Measurements from ENCODE around the gene TRIM33.

TRIM33 gene

DNA sequence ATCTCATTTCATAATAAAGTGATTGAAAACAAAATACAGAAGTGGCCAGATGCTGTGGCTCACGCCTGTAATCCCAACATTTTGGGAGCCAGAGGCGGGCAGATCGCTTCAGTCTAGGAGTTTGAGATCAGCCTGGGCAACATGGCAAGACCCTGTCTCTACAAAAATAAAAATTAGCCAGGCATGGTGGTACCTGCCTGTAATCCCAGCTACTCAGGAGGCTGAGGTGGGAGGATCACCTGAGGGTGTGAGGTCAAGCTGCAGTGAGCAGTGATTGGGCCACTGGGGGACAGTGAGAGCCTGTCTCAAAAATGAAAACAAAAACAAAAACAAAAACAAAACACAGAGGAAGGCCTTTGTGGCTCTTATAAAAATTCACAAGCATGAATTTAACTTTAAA is 38.6 kb downstream of the TRIM33 start:
- Histone ChIP-seq H3K9me3 (peaks cover 39% of the 10 kb centered on the region), H3K9ac (no peak overlapping the region), H3K4me3 (no peak overlapping the region), H3K27me3 (no peaks in the 10 kb centered on the region), H3K4me2 (no peak overlapping the region), H4K20me1 (peaks cover 88% of the 10 kb centered on the region), H3K27ac (no peak overlapping the region), H3K4me1 (peaks cover 17% of the 10 kb centered on the region), H3K36me3 (peaks cover 51% of the 10 kb centered on the region)
- no peak for TF ChIP-seq Cebpa-rat (IDR thresholded peaks at IDR 0.05)

DNA sequence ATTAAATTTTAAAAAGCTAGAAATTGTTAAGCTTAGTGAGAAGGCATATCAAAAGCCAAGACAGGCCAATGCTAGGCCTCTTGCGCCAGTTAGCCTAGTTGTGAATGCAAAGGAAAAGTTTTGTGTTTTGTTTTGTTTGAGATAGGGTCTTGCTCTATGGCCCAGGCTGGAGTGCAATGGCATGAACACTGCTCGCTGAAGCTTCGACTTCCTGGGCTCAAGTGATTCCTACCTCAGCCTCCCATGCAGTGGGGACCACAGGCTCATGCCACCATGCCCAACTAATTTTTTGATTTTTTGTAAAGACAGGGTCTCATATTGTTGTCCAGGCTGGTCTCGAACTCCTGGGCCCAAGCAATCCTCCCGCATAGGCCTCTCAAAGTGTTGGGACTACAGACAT is 40.3 kb downstream of the TRIM33 start:
- Histone ChIP-seq H4K20me1 (peaks cover 100% of the 10 kb centered on the region), H3K4me1 (peaks cover 19% of the 10 kb centered on the region), H3K9me3 (peaks cover 42% of the 10 kb centered on the region), H3K4me3 (no peak overlapping the region), H3K27me3 (no peaks in the 10 kb centered on the region), H3K9ac (no peak overlapping the region), H3K36me3 (peaks cover 60% of the 10 kb centered on the region), H3K4me2 (no peak overlapping the region), H3K27ac (no peak overlapping the region)
- no peak for TF ChIP-seq Cebpa-rat (IDR thresholded peaks at IDR 0.05)

DNA sequence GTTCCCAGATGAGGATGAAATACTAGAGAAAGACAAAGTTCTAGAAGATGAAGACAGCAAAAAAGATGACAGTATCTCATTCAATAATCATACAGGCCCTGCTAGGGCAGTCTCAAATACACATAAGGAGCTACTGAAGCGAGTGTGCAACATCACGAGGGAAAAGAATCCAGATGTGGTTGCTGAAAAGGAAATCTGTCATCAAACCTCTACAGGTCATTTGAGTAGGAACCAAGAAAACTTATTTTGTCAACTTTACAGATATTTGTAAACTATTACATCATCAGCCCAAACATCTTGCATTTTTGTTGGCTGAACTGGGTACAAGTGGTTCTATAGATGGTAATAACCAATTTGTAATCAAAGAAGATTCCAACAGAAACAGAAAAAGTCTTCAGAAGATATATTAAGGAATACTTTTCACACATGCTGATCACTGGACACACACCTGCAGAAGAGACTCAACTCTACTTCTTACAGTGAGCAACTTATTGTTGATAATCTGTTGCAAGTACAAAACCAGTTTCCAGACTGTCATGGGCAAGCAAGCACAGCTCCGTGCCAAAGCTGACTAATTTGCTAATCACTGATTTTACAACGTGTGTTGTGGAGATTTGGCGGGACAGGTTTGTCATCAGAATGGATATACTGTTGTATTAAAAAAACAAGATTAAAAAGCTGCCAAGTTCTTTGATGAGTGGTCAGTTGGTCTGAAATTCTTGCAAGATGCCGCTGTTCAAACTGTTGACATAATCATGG is 42.1 kb downstream of the TRIM33 start:
- peaks cover 24% of the 10 kb centered on the region for H3K9me3 ChIP-seq
- no peak overlapping the region for H3K4me3 ChIP-seq
- no peak overlapping the region for H3K9ac ChIP-seq
- TF ChIP-seq Cebpa-rat (IDR thresholded peaks at IDR 0.05) = no peak
- peaks cover 100% of the 10 kb centered on the region for H4K20me1 ChIP-seq
- H3K36me3 ChIP-seq = peaks cover 56% of the 10 kb centered on the region
- H3K27me3 ChIP-seq = no peaks in the 10 kb centered on the region
- H3K27ac ChIP-seq = no peak overlapping the region
- H3K4me1 ChIP-seq = peaks cover 19% of the 10 kb centered on the region
- H3K4me2 ChIP-seq = no peak overlapping the region

DNA sequence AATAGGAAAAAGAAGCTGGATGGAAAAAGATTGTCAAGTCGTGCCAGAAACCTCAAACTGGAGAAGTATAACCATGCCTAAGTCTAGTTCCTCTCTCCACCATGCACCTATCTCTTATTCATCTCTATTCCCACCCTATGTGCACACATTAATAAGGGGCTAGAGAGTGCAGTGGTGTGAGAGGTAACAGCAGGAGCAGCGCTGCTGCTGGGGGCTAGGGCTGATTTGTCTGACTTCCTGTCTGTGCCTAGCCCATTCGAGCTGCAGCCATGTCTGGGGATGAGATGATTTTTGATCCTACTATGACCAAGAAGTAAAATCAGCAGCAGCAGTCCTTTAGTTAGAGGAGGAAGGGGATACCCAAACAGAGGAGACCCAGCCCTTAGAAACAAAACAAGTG is 43.0 kb downstream of the TRIM33 start:
- Histone ChIP-seq H3K27me3 (no peaks in the 10 kb centered on the region), H4K20me1 (peaks cover 100% of the 10 kb centered on the region), H3K27ac (no peak overlapping the region), H3K9me3 (peaks cover 16% of the 10 kb centered on the region), H3K36me3 (peaks cover 52% of the 10 kb centered on the region), H3K4me2 (no peak overlapping the region), H3K4me3 (no peak overlapping the region), H3K4me1 (peaks cover 19% of the 10 kb centered on the region), H3K9ac (no peak overlapping the region)
- TF ChIP-seq Cebpa-rat (IDR thresholded peaks at IDR 0.05) = no peak

DNA sequence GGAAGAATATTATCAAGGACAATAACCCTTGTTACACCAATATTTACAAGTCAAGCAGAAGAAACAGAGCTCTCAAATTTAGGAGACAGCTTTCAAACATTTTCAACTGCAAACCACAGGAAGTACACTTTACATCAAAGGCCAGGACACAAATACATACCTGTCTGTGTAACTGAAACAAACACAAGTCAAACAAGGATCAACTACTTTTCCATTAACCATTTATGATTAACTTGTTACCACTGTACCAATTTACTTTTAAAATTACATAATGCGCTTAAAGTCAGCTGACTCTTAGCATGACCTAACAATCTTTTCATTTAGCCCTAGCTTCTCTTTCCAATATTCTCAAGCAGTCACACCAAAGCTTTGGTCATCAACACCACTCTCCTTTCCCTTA is 43.5 kb downstream of the TRIM33 start:
- H3K27me3 ChIP-seq = no peaks in the 10 kb centered on the region
- no peak overlapping the region for H3K4me2 ChIP-seq
- H3K9me3 ChIP-seq = 0 out of 2 replicates have a peak, but pooled peaks cover 11% of the 10 kb centered on the region
- no peak for TF ChIP-seq Cebpa-rat (IDR thresholded peaks at IDR 0.05)
- peaks cover 19% of the 10 kb centered on the region for H3K4me1 ChIP-seq
- H3K4me3 ChIP-seq = no peak overlapping the region
- H4K20me1 ChIP-seq = peaks cover 94% of the 10 kb centered on the region
- H3K9ac ChIP-seq = no peak overlapping the region
- no peak overlapping the region for H3K27ac ChIP-seq
- H3K36me3 ChIP-seq = peaks cover 51% of the 10 kb centered on the region

DNA sequence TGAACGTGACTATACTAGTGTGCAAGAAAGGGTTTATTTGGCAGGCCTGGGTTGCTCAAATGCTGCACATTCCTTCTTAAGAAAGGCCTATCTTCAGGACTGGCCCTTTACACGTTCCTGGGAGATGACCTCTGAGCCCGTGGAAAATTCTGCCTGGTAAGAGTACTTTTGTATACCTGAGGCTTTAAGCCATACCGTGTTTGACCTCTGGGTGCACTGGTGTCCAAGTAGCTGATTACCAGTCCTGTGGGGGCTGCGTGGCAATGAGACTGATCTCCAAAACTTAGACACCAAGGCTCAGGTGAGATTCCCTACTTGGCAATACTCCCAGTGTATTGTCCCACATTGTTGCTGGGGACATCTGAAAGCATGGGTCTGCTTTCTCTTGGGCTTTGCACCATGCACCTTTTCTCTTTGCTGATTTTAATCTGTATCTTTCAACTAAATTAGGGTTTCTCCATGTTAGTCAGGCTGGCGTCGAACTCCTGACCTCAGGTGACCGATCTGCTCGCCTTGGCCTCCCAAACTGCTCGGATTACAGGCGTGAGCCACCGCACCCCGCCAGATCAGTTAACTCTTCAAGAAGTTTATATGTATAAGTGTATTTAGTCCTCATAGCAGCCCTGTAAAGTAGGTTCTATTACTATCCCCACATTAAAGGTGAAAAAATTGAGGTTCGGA is 44.5 kb downstream of the TRIM33 start:
- Histone ChIP-seq H3K36me3 (peaks cover 57% of the 10 kb centered on the region), H3K9me3 (peaks cover 8% of the 10 kb centered on the region; the same call in 1 of the 2 replicates), H3K27me3 (no peaks in the 10 kb centered on the region), H3K9ac (no peak overlapping the region), H3K4me3 (no peak overlapping the region), H3K27ac (no peak overlapping the region), H3K4me2 (no peak overlapping the region), H4K20me1 (peaks cover 84% of the 10 kb centered on the region), H3K4me1 (peaks cover 19% of the 10 kb centered on the region)
- TF ChIP-seq Cebpa-rat (IDR thresholded peaks at IDR 0.05) = no peak

DNA sequence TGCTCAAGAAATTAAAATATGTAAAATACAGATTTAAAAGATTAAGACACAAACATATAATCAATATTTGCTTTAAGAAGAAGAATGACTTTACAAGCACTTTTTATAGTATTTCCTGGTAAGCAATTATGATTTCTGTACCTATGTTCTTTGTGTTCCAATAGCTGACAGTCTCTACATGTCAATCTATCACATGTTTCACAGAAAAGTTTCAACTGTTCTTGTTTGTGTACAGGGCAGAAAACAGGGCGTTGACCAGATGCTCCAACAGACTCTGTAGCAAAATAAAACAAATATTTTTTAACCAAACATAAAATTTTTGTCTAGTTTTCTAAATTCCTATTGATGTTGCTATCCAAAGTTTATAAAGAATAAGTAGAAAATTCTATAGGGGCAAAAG is 48.0 kb downstream of the TRIM33 start:
- H3K36me3 ChIP-seq = peaks cover 72% of the 10 kb centered on the region
- H3K9ac ChIP-seq = no peak overlapping the region
- no peak overlapping the region for H3K4me2 ChIP-seq
- H4K20me1 ChIP-seq = peaks cover 49% of the 10 kb centered on the region
- H3K27ac ChIP-seq = no peak overlapping the region
- no peaks in the 10 kb centered on the region for H3K27me3 ChIP-seq
- H3K9me3 ChIP-seq = peaks cover 33% of the 10 kb centered on the region
- H3K4me3 ChIP-seq = no peak overlapping the region
- peaks cover 6% of the 10 kb centered on the region; the same call in 1 of the 2 replicates for H3K4me1 ChIP-seq
- TF ChIP-seq Cebpa-rat (IDR thresholded peaks at IDR 0.05) = no peak

DNA sequence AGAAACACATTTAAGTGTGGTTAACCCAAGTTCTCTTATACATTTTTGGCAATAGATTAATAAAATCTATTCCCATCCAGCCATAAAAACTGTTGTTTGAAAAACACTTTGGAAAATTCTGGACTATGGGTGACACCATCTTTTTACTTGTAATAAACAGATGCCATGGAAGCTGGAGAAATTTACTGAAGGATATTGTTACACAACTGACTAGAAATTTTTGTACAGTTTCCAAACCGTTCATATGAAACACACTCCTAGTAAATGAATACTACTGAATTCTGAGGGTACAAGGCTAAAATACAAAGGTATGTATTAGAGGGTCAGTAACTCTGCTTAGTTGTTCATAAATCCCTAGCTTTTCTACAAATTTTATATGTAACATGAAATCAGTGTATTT is 48.7 kb downstream of the TRIM33 start:
- peaks cover 33% of the 10 kb centered on the region for H3K9me3 ChIP-seq
- 0 out of 2 replicates have a peak, but pooled peaks cover under 1% of the 10 kb centered on the region for H3K4me1 ChIP-seq
- no peak overlapping the region for H3K9ac ChIP-seq
- TF ChIP-seq Cebpa-rat (IDR thresholded peaks at IDR 0.05) = no peak
- no peak overlapping the region for H3K27ac ChIP-seq
- H3K27me3 ChIP-seq = no peaks in the 10 kb centered on the region
- no peak overlapping the region for H3K4me3 ChIP-seq
- peaks cover 43% of the 10 kb centered on the region for H4K20me1 ChIP-seq
- H3K36me3 ChIP-seq = peaks cover 75% of the 10 kb centered on the region
- no peak overlapping the region for H3K4me2 ChIP-seq

DNA sequence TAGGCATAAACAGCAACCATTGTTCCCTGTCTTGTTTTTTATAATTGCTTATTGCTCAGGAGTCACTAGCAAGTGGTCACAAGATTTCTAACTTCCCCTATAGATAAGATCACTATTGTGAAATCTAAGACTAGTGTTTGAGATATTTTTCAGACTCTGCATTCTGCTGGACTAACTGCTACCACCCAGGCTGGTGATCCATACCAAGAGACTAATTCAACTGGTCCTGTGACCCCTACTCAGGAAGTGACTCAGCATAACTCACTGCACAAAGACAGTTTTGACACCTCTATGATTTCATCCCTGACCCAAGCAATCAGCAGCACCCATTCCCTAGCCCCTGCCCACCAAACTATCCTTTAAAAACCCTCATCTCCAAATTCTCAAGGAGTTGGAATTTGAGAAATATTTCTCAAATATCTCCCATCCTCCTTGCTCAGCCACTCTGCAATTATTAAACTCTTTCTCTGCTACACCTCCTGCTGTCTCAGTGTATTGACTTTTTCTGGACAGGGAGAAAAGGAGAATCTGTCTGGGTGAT is 52.7 kb downstream of the TRIM33 start:
- H3K27ac ChIP-seq = no peak overlapping the region
- peaks cover 90% of the 10 kb centered on the region for H3K36me3 ChIP-seq
- no peaks in the 10 kb centered on the region for H3K27me3 ChIP-seq
- H3K4me3 ChIP-seq = no peak overlapping the region
- 0 out of 2 replicates have a peak, but pooled peaks cover 2% of the 10 kb centered on the region for H4K20me1 ChIP-seq
- H3K4me2 ChIP-seq = no peak overlapping the region
- H3K9me3 ChIP-seq = peaks cover 26% of the 10 kb centered on the region
- no peaks in the 10 kb centered on the region for H3K4me1 ChIP-seq
- TF ChIP-seq Cebpa-rat (IDR thresholded peaks at IDR 0.05) = no peak
- no peak overlapping the region for H3K9ac ChIP-seq

DNA sequence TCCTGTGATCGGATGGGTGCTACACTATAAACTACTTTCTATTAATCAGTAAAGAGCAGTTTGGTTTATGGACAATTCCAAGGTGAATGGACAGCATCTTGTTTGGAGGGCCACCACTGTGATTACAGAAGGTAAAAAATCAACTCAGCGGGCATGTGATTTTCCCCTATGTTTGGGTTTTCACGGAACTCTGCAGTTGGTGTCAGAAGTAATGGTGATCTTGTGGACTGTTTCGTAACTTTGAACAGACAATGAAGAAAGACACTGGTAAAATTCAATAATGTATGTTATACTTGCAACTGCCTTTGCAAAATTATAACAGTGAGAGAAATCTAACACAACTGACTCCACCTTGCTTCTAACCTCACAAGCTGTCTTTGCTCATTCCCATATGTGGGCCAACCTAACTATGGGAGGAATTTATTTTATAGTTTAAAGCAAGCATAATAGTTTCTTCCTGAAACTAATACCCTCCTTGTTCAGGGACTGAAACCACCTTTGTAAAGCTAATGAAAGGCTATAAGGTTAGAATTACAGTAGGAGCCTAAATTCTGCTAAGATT is 53.2 kb downstream of the TRIM33 start:
- H3K27ac ChIP-seq = no peak overlapping the region
- peaks cover 96% of the 10 kb centered on the region for H3K36me3 ChIP-seq
- H3K4me2 ChIP-seq = no peak overlapping the region
- no peaks in the 10 kb centered on the region for H3K27me3 ChIP-seq
- no peak overlapping the region for H3K4me3 ChIP-seq
- TF ChIP-seq Cebpa-rat (IDR thresholded peaks at IDR 0.05) = no peak
- no peaks in the 10 kb centered on the region for H3K4me1 ChIP-seq
- H3K9me3 ChIP-seq = peaks cover 26% of the 10 kb centered on the region
- no peaks in the 10 kb centered on the region; the same call in 1 of the 2 replicates for H4K20me1 ChIP-seq
- no peak overlapping the region for H3K9ac ChIP-seq

All from BLaER1 (cell line).